Measurements from ENCODE around the gene KIAA2012. TPM values are rescaled to one million over a fixed set of nuclear protein-coding genes. Genes with fewer than 3 reads are reported as not detected.
"Not testable (repeated sequence)": the region's sequence is repeated elsewhere in the genome, so short reads cannot be mapped to it uniquely, and the experiment has no call there.

Gene KIAA2012
- total RNA-seq, 1 experiment from 2014 or later: not detected

DNA sequence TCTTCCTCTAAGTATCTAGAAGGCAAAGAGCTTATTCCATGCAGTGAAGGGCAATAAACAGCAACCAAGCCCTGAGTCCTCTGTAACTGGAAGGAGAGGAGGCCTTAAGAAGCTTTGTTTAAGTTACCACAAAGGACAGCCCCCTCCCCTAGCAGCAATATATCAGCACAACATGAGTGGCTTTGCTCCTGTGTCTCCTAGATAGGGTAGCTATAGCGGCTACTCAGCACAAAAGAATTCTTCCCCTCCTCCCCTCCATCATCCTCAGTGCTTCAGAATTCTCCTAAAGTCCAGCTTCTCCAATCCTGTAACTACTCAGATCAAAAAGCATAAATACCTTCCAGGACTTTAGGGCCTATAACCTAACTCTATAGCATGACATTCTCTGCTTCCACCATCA, 148.8 kb downstream of the KIAA2012 start:
- no peaks in the 10 kb centered on the region for H3K27me3 ChIP-seq (replicated peaks; ENCODE audit: insufficient read depth, low read depth, low read length, poor library complexity)
- H3K36me3 ChIP-seq (ENCODE audit: insufficient read depth, low read length, poor library complexity, severe bottlenecking): peaks cover 3% of the 10 kb centered on the region
- ChIA-PET POLR2A (ENCODE audit: low non-redundant PET) (no interaction called here), CTCF (no interaction called here)
- no TSS peak for BruUV-seq (replicated peaks)
- TF ChIP-seq EZH2 (IDR thresholded peaks at IDR 0.05; ENCODE audit: borderline replicate concordance, low read depth, low read length, poor library complexity, severe bottlenecking) (no peak), CTCF (conservative IDR thresholded peaks at IDR 0.05; ENCODE audit: low read depth, low read length) (no peak)
- no peaks in the 10 kb centered on the region for H3K4me1 ChIP-seq (ENCODE audit: insufficient read depth, low read length, poor library complexity, severe bottlenecking)
- intact Hi-C loops (cut with micrococcal nuclease; ENCODE audit: unreplicated experiment): no loop called here
- H3K27ac ChIP-seq (ENCODE audit: low read depth, low read length, poor library complexity, severe bottlenecking): no peak overlapping the region
- no peak for DNase-seq (ENCODE audit: low spot score)
- no peaks in the 10 kb centered on the region for H3K9me3 ChIP-seq (ENCODE audit: low read depth, low read length, poor library complexity, severe bottlenecking)
- no peak overlapping the region for H3K4me3 ChIP-seq (ENCODE audit: low read depth, low read length, poor library complexity, severe bottlenecking)

- POLR2A ChIA-PET (ENCODE audit: low non-redundant PET): no interaction called here
- intact Hi-C loops (cut with micrococcal nuclease; ENCODE audit: unreplicated experiment): no loop called here
- no TSS peak for BruUV-seq (replicated peaks)
- peak; percentile 61 for DNase-seq (ENCODE audit: low spot score)
- TF ChIP-seq CTCF (conservative IDR thresholded peaks at IDR 0.05; ENCODE audit: low read depth, low read length) (no peak), EZH2 (IDR thresholded peaks at IDR 0.05; ENCODE audit: borderline replicate concordance, low read depth, low read length, poor library complexity, severe bottlenecking) (no peak)
- Histone ChIP-seq H3K27ac (ENCODE audit: low read depth, low read length, poor library complexity, severe bottlenecking) (peak overlapping the region; percentile 88), H3K4me1 (ENCODE audit: insufficient read depth, low read length, poor library complexity, severe bottlenecking) (peaks cover 3% of the 10 kb centered on the region), H3K36me3 (ENCODE audit: insufficient read depth, low read length, poor library complexity, severe bottlenecking) (no peaks in the 10 kb centered on the region), H3K9me3 (ENCODE audit: low read depth, low read length, poor library complexity, severe bottlenecking) (no peaks in the 10 kb centered on the region), H3K27me3 (replicated peaks; ENCODE audit: insufficient read depth, low read depth, low read length, poor library complexity) (no peaks in the 10 kb centered on the region), H3K4me3 (ENCODE audit: low read depth, low read length, poor library complexity, severe bottlenecking) (peak overlapping the region; percentile 89)
- CTCF ChIA-PET: interaction anchor here (0.6 kb wide), 1 partner anchor 400 kb away, joined by 5 read pairs; no protein-coding TSS in a partner anchor
These were observed 164.8 kb downstream of the KIAA2012 start for GRCh38 chr2:202237787-202238233.

GRCh38 chr2:202238234-202239197, 165.5 kb downstream of the KIAA2012 start, which contains the start of gene SUMO1:
Gene SUMO1 (minus strand): TSS chr2:202238597. CDS start chr2:202238451, 146 bp downstream.
- peak within 1 kb of the TSS; percentile 89 for H3K4me3 ChIP-seq (ENCODE audit: low read depth, low read length, poor library complexity, severe bottlenecking)
- peak; percentile 98 for DNase-seq (ENCODE audit: low spot score)
- no peak for TF ChIP-seq EZH2 (IDR thresholded peaks at IDR 0.05; ENCODE audit: borderline replicate concordance, low read depth, low read length, poor library complexity, severe bottlenecking)
- TF ChIP-seq CTCF (conservative IDR thresholded peaks at IDR 0.05; ENCODE audit: low read depth, low read length): no peak
- BruUV-seq (replicated peaks): TSS peak; percentile 99
- ChIA-PET CTCF (no interaction called here), POLR2A (ENCODE audit: low non-redundant PET) (no interaction called here)
- peak within 1 kb of the TSS; percentile 88 for H3K27ac ChIP-seq (ENCODE audit: low read depth, low read length, poor library complexity, severe bottlenecking)
- intact Hi-C loops (cut with micrococcal nuclease; ENCODE audit: unreplicated experiment): no loop called here
- H3K9me3 ChIP-seq (ENCODE audit: low read depth, low read length, poor library complexity, severe bottlenecking): no peaks in the 10 kb centered on the region
- no peaks in the 10 kb centered on the region for H3K27me3 ChIP-seq (replicated peaks; ENCODE audit: insufficient read depth, low read depth, low read length, poor library complexity)
- H3K4me1 ChIP-seq (ENCODE audit: insufficient read depth, low read length, poor library complexity, severe bottlenecking): peaks cover 3% of the 10 kb centered on the region
- H3K36me3 ChIP-seq (ENCODE audit: insufficient read depth, low read length, poor library complexity, severe bottlenecking): no peaks in the 10 kb centered on the region

- H3K9me3 ChIP-seq (ENCODE audit: low read depth, low read length, poor library complexity, severe bottlenecking); DNase-seq (ENCODE audit: low spot score); H3K36me3 ChIP-seq (ENCODE audit: insufficient read depth, low read length, poor library complexity, severe bottlenecking); intact Hi-C loops (cut with micrococcal nuclease; ENCODE audit: unreplicated experiment); H3K27me3 ChIP-seq (replicated peaks; ENCODE audit: insufficient read depth, low read depth, low read length, poor library complexity); BruUV-seq (replicated peaks); H3K4me1 ChIP-seq (ENCODE audit: insufficient read depth, low read length, poor library complexity, severe bottlenecking); CTCF ChIA-PET; POLR2A ChIA-PET (ENCODE audit: low non-redundant PET); H3K4me3 ChIP-seq (ENCODE audit: low read depth, low read length, poor library complexity, severe bottlenecking); H3K27ac ChIP-seq (ENCODE audit: low read depth, low read length, poor library complexity, severe bottlenecking): not testable (repeated sequence)
These were observed 174.7 kb downstream of the KIAA2012 start for GRCh38 chr2:202247710-202248109.

All from A673 (cell line).